CD14-positive monocyte (primary cell): ENCODE results near the gene FAM200A. TPM values are rescaled to one million over a fixed set of nuclear protein-coding genes. Genes with fewer than 3 reads are reported as not detected.

ENCODE experiments used
- DNase-seq, 3 donors: peaks; one replicate each; pipeline ENCODE4 v3.0.0-alpha.2; 2011 to 2022
- H2AFZ ChIP-seq: 2 replicates; pipeline ENCODE4 v1.6.0; 2012; ENCODE audit warnings: mild to moderate bottlenecking, low read depth, low read length, inconsistent platforms; ENCODE audit not compliant: insufficient read depth, poor library complexity, severe bottlenecking
- H3K27ac ChIP-seq, 2 donors: 1 replicate in 1 of 2; 2 replicates in 1 of 2; pipeline ENCODE4 v1.5.1; 2012 to 2013; ENCODE audit warnings: low read length in 2 of 2, control low read depth in 1 of 2, inconsistent platforms in 1 of 2, low read depth in 1 of 2, mild to moderate bottlenecking in 1 of 2
- H3K27me3 ChIP-seq, 2 donors: one replicate each; pipeline versions ENCODE4 v1.6.0 to v1.6.1; 2011 to 2013; ENCODE audit warnings: low read length in 2 of 2; ENCODE audit not compliant: control insufficient read depth in 2 of 2, insufficient read depth in 2 of 2
- H3K36me3 ChIP-seq, 2 donors: replicated peaks in 1 of 2; 1 replicate in 1 of 2; 2 replicates in 1 of 2; pipeline versions ENCODE4 v1.5.1 to v1.6.1; 2012 to 2013; ENCODE audit warnings: low read length in 2 of 2, control low read depth in 1 of 2, inconsistent platforms in 1 of 2, mild to moderate bottlenecking in 1 of 2; ENCODE audit not compliant: insufficient read depth in 2 of 2, control insufficient read depth in 1 of 2
- H3K4me1 ChIP-seq, 2 donors: 1 replicate in 1 of 2; 2 replicates in 1 of 2; pipeline versions ENCODE4 v1.5.1 to v1.6.1; 2012 to 2013; ENCODE audit warnings: low read length in 2 of 2, control low read depth in 1 of 2, inconsistent platforms in 1 of 2, mild to moderate bottlenecking in 1 of 2, moderate library complexity in 1 of 2; ENCODE audit not compliant: insufficient read depth in 2 of 2, control insufficient read depth in 1 of 2
- H3K4me2 ChIP-seq: replicated peaks from 2 replicates; pipeline ENCODE3; 2012; ENCODE audit warnings: low read length, moderate library complexity, mild to moderate bottlenecking; ENCODE audit not compliant: poor library complexity, severe bottlenecking; ENCODE audit errors: extremely low read depth
- H3K4me3 ChIP-seq, 3 experiments: fragments of 200-600 bp in 1 of 3; sonication (generic) in 1 of 3; replicated peaks in 1 of 3; 1 replicate in 2 of 3; 2 replicates in 1 of 3; pipeline ENCODE4 v1.5.1; 2011 to 2013; ENCODE audit warnings: low read length in 3 of 3, mild to moderate bottlenecking in 3 of 3, control low read depth in 2 of 3, low read depth in 2 of 3, inconsistent platforms in 1 of 3, moderate library complexity in 1 of 3
- H3K79me2 ChIP-seq: 2 replicates; pipeline ENCODE4 v1.6.0; 2012; ENCODE audit warnings: mild to moderate bottlenecking, control low read depth, inconsistent platforms, low read length, moderate library complexity; ENCODE audit not compliant: insufficient read depth
- H3K9ac ChIP-seq: 2 replicates; pipeline ENCODE4 v1.6.0; 2017; ENCODE audit warnings: low read length, mild to moderate bottlenecking; ENCODE audit not compliant: insufficient read depth, poor library complexity, severe bottlenecking
- H3K9me3 ChIP-seq, 2 donors: replicated peaks in 1 of 2; 1 replicate in 1 of 2; 2 replicates in 1 of 2; pipeline versions ENCODE4 v1.5.1 to v1.6.1; 2012 to 2013; ENCODE audit warnings: low read length in 2 of 2, control low read depth in 1 of 2; ENCODE audit not compliant: control insufficient read depth in 1 of 2, insufficient read depth in 1 of 2
- H4K20me1 ChIP-seq: 2 replicates; pipeline ENCODE4 v1.6.0; 2012; ENCODE audit warnings: mild to moderate bottlenecking, low read length, control low read depth, moderate library complexity; ENCODE audit not compliant: insufficient read depth
- H3K27ac Mint-ChIP-seq, 7 donors: one replicate each; pipeline ENCODE4 v1.8.0; 2020; ENCODE audit warnings: mild to moderate bottlenecking in 7 of 7, mixed read lengths in 7 of 7, moderate library complexity in 6 of 7, inconsistent platforms in 2 of 7
- H3K27me3 Mint-ChIP-seq, 3 donors: one replicate each; pipeline ENCODE4 v1.8.0; 2021 to 2022; ENCODE audit warnings: low read depth in 3 of 3, mild to moderate bottlenecking in 3 of 3, mixed read lengths in 3 of 3, moderate library complexity in 3 of 3, inconsistent platforms in 1 of 3
- H3K36me3 Mint-ChIP-seq, 2 donors: one replicate each; pipeline ENCODE4 v1.8.0; 2020; ENCODE audit warnings: mixed read lengths in 2 of 2, inconsistent platforms in 1 of 2, mild to moderate bottlenecking in 1 of 2
- H3K4me1 Mint-ChIP-seq: one replicate; pipeline ENCODE4 v1.8.0; 2020; ENCODE audit warnings: mild to moderate bottlenecking, mixed read lengths
- H3K4me3 Mint-ChIP-seq, 2 donors: one replicate each; pipeline ENCODE4 v1.8.0; 2020; ENCODE audit warnings: mild to moderate bottlenecking in 2 of 2, mixed read lengths in 2 of 2, moderate library complexity in 1 of 2
- H3K9me3 Mint-ChIP-seq, 7 donors: one replicate each; pipeline ENCODE4 v1.8.0; 2020 to 2022; ENCODE audit warnings: mixed read lengths in 7 of 7, mild to moderate bottlenecking in 6 of 7, moderate library complexity in 6 of 7, inconsistent platforms in 2 of 7
- WGBS: methylation state at CpG from one replicate; pipeline ENCODE4 v1.1.5; 2013; ENCODE audit warnings: missing lambda C conversion rate; ENCODE audit not compliant: insufficient coverage; 5-methylcytosine and 5-hydroxymethylcytosine counted together
- intact Hi-C, 2 donors: fragments of 100-400 bp; cut with micrococcal nuclease; formaldehyde crosslinking; loops; one replicate each; pipeline versions ENCODE4 v1.15.0 to v1.15.1; 2023
- polyA plus RNA-seq, 3 donors: library from polyadenylated mRNA; depleted of rRNA in 1 of 3; unstranded in 2 of 3; stranded (reverse) in 1 of 3; fragments of 300-500 nt in 2 of 3; fragments of >200 nt in 1 of 3; fragmentation: Illumina TruSeq in 2 of 3; gene quantifications; 1 replicate in 2 of 3; 2 replicates in 1 of 3; pipeline ENCODE4 v1.2.3, GENCODE V29; 2012 to 2021
- TF ChIP-seq, protein P1 (sequence below): fragments of 200-600 bp; IDR thresholded peaks from one replicate; pipeline ENCODE4 v1.8.0; 2022; ENCODE audit warnings: antibody characterized with exemption, mild to moderate bottlenecking

FAM200A gene
- polyA plus RNA-seq, 3 donors, result 0.85 to 1.3 (median 1.2) TPM

- TF ChIP-seq, protein P1, sequence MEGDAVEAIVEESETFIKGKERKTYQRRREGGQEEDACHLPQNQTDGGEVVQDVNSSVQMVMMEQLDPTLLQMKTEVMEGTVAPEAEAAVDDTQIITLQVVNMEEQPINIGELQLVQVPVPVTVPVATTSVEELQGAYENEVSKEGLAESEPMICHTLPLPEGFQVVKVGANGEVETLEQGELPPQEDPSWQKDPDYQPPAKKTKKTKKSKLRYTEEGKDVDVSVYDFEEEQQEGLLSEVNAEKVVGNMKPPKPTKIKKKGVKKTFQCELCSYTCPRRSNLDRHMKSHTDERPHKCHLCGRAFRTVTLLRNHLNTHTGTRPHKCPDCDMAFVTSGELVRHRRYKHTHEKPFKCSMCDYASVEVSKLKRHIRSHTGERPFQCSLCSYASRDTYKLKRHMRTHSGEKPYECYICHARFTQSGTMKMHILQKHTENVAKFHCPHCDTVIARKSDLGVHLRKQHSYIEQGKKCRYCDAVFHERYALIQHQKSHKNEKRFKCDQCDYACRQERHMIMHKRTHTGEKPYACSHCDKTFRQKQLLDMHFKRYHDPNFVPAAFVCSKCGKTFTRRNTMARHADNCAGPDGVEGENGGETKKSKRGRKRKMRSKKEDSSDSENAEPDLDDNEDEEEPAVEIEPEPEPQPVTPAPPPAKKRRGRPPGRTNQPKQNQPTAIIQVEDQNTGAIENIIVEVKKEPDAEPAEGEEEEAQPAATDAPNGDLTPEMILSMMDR, result no peak
- H4K20me1 ChIP-seq, result peaks cover 55% of the 10 kb centered on the region
- Mint-ChIP-seq H3K9me3 (peaks cover 18 to 32% (median 26%) of the 10 kb centered on the region in 7 donors), H3K27ac (peak overlapping the region in 4 of 7 donors; percentile 19 to 43 (median 34)), H3K4me1 (peaks cover 23% of the 10 kb centered on the region), H3K27me3 (no peaks in the 10 kb centered on the region), H3K4me3 (peak overlapping the region; percentile 99 to 100), H3K36me3 (peaks cover 36 to 52% of the 10 kb centered on the region in 2 donors)
- no peaks in the 10 kb centered on the region for H3K27me3 ChIP-seq
- intact Hi-C loops, result loop anchor here in 1 of 2 donors (2.0 kb wide), 1 partner anchor 25 kb away; the partner anchor contains the start of gene ZNF789
- peaks cover 40 to 52% of the 10 kb centered on the region in 2 donors for H3K36me3 ChIP-seq
- DNase-seq, result no peak
- peak overlapping the region; percentile 71 to 100 (median 99) for H3K4me3 ChIP-seq
- H3K9ac ChIP-seq, result peak overlapping the region; percentile 97
- no peak overlapping the region for H2AFZ ChIP-seq
- peaks cover 19 to 28% of the 10 kb centered on the region in 2 donors for H3K9me3 ChIP-seq
- H3K79me2 ChIP-seq, result peaks cover 85% of the 10 kb centered on the region
- peaks cover 25 to 27% of the 10 kb centered on the region in 2 donors for H3K4me1 ChIP-seq
- H3K27ac ChIP-seq, result peak overlapping the region in 1 of 2 donors; percentile 100
- WGBS, result no CpG with 5 or more reads among the region's 6 CpGs
- peak overlapping the region; percentile 91 for H3K4me2 ChIP-seq
These were observed 54.0 kb downstream of the FAM200A start for GRCh38 chr7:99497766-99498545.

Other genes starting within 250 kb of the FAM200A start
- gene ARPC1A, start 226.2 kb downstream of the FAM200A start, polyA plus RNA-seq, result 100 to 1,000 TPM in 2 of 3 donors, 10 to 100 TPM in 1; 71.7 to 107 (median 104) TPM
- gene ARPC1B, start 177.4 kb downstream of the FAM200A start, polyA plus RNA-seq, result 1,000 to 10,000 TPM; 1,179 to 1,362 (median 1,282) TPM
- 10 to 100 TPM in 2 of 3 donors, 1 to 10 TPM in 1; 9.8 to 43.3 (median 16.2) TPM for gene PDAP1, start 143.5 kb downstream of the FAM200A start, polyA plus RNA-seq
- gene BUD31, start 143.1 kb downstream of the FAM200A start, polyA plus RNA-seq, result 100 to 1,000 TPM in 2 of 3 donors, 10 to 100 TPM in 1; 34.3 to 256 (median 241) TPM
- gene PTCD1, start 113.3 kb downstream of the FAM200A start, polyA plus RNA-seq, result 1 to 10 TPM in 2 of 3 donors, under 1 TPM in 1; 0.74 to 4.3 (median 1.6) TPM
- 10 to 100 TPM; 11.6 to 56.3 (median 12.3) TPM for gene CPSF4, start 113.2 kb downstream of the FAM200A start, polyA plus RNA-seq
- gene ATP5MF, start 85.9 kb downstream of the FAM200A start, polyA plus RNA-seq, result 1,000 to 10,000 TPM in 1 of 3 donors, 100 to 1,000 TPM in 2; 568 to 4,168 (median 699) TPM
- gene ZNF789, start 79.2 kb downstream of the FAM200A start, polyA plus RNA-seq, result 10 to 100 TPM in 1 of 3 donors, 1 to 10 TPM in 2; 1.8 to 10.4 (median 2.5) TPM
- 10 to 100 TPM; 35.7 to 57.7 (median 39.1) TPM for gene ZNF394, start 51.8 kb downstream of the FAM200A start, polyA plus RNA-seq
- gene ZKSCAN5, start 47.5 kb downstream of the FAM200A start, polyA plus RNA-seq, result 1 to 10 TPM; 1.6 to 2.9 (median 2.2) TPM
- gene ZNF655, start 6.5 kb upstream of the FAM200A start, polyA plus RNA-seq, result 100 to 1,000 TPM in 1 of 3 donors, 10 to 100 TPM in 2; 61.6 to 151 (median 62.2) TPM
- gene TMEM225B, start 46.2 kb upstream of the FAM200A start, polyA plus RNA-seq, result under 1 TPM in 2 of 3 donors, not detected in 1; 0.20 to 0.23 TPM
- 1 to 10 TPM; 4.3 to 7.3 (median 6.1) TPM for gene ZSCAN25, start 64.8 kb upstream of the FAM200A start, polyA plus RNA-seq
- gene CYP3A5, start 127.9 kb upstream of the FAM200A start, polyA plus RNA-seq, result under 1 TPM in 1 of 3 donors, not detected in 2; 0.05 TPM
- not detected for gene CYP3A7, start 183.1 kb upstream of the FAM200A start, polyA plus RNA-seq
- gene CYP3A4, start 232.1 kb upstream of the FAM200A start, polyA plus RNA-seq, result not detected